Endometrium (tissue), 2 donors: ENCODE results near the gene MAP3K9.
"Not testable (repeated sequence)": the region's sequence is repeated elsewhere in the genome, so short reads cannot be mapped to it uniquely, and the experiment has no call there.

Experiments
- FAIRE-seq: peaks from 2 replicates; lab custom pipeline; 2012; peaks lifted over from hg19 to GRCh38; lab: Jason Lieb, UNC
- donor health status: control.
- donor health status: control.

The MAP3K9 gene

DNA sequence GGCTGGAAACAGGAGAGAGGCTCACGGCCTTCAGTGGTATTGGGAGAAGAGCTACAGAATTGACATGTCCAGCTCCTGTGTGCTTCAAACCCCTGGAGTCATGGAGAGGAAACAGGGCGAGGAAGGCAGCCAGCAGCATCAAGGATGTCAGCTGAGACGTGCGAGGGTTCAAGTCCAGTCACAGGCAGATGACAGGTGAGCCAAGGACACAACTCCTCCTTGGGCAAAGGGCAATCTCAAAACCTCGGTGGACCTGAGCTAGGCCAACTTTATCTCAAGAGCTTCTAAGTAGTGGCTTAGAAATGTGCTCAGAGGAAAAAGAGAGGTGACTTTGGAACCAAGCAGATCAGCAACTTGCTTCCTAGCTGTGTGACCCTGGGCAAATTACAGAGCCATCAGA, 86.0 kb downstream of the MAP3K9 start:
- no peak for FAIRE-seq

DNA sequence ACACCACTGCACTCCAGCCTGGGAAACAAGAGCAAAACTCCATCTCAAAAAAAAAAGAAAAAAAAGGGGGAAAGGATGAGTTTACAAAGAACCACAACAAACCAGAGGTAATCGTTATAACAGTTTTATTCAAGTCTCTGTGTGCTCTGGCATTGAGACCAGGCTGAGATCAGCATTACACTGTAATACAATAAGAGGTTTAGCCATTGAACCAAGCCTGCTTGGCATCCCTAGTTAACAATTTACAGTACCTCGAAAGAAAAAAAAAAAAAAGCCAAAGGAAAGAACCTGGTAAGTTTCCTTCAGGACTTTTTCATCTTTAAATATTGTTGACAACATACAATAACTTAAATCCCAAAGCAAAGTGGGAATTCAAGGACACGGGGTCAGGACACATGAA, 86.9 kb downstream of the MAP3K9 start:
- FAIRE-seq = no peak

DNA sequence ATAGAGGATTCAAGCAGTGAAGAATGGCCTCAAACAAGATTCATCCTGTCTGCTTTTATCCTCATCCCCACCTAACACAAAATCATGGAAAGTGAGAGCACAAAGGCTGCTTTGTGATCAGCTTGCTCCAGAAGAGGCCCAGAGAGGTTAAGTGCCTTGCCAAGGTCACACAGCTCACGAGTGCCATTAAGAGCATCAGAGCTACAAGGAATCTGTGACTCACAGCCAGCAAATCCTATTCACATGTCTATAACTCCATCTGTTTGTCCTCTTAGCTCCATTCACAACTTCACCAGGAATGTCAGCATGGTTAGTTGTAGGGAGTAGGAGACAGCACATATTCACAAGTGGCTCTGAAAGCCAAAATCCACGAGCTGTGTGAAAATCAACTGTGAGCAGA, 87.8 kb downstream of the MAP3K9 start:
- FAIRE-seq = no peak

DNA sequence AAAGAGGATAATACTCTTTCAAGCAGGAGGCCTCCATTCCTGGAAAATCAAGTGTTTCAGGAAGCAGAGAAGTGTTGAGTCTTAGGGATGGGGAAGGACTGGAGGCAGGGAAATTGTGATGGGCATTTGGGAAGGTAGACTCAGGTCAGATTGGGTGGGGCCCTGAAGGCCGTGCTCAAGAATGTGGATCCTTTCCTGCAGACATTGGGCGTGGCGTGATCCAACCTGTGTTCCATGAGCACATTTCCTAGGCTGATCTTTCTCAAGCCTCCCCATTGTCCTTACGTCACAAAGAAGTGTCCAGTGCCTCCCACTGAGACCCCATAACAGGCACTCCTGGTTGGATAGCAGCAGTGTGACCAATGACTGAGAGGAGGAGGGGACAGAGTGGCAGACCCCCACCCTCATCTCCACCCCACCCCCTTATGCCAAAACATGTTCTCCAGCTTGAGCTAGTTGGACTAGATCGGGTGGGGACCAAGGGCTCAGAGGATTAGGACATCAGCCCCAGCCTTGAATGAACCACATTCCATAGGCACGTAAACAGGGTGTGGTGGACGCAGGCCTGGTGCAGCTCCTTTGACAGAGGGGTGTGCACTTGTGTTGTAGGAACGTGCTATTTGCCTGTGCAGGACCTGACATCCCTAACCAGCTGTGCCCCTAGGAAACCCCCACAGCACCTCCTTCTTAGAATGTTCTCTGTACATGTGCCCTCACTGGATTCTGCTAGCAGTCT, 90.8 kb downstream of the MAP3K9 start:
- FAIRE-seq = no peak

DNA sequence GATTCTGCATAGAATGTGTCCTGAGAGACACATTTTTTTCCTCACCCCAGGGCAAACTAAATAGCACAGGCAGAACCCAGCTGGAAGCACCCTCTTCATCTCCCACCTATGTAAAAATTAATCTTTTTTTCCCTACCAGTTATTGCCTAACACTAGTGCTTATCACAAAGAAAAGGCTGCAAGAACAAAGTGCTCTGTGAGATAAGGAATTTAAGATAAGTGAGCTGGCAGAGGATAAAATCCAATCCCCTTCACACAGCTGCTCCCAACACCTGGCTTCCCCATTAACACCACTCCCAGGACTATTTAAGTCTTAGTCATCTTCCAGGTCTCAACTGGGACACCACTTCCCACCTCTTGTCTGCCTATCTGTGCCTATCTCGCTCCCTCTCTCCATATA, 92.4 kb downstream of the MAP3K9 start:
- no peak for FAIRE-seq

DNA sequence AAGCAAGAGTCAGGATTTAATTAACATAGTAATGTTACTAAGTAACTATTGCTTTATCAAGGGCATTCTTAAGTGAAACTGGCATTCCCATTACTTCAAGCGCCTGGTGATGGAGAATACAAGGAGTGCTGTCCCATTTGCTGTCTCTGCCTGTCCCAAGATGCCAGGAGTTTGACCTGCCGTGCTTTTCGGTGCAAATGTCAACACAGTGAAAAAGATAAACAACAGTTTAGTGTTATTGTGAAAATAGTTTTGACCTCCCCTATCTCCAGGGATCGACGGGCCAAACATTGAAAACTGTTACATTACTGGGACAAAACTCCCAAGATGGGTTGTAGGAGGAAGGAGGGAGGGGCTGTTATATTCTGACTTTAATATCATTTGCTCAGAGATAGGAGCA, 92.8 kb downstream of the MAP3K9 start:
- no peak for FAIRE-seq

DNA sequence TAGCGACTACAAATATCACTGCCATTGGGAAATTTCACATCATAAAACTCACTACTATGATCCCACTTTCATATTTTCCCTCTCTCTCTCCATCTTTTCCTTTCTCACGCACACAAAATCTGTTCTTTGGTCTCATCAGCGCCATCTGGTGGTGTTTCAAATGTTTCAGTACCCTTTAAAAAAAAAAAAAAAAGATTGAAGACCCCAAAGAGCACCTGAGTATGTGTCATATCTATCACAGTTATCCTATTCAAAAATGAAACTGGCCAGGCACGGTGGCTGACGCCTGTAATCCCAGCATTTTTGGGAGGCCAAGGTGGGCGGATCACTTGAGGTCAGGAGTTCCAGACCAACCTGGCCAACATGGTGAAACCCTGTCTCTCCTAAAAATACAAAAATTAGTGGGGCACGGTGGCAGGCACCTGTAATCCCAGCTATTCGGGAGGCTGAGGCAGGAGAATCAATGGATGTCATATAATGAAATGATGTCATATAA, 95.2 kb downstream of the MAP3K9 start:
- FAIRE-seq = no peak

DNA sequence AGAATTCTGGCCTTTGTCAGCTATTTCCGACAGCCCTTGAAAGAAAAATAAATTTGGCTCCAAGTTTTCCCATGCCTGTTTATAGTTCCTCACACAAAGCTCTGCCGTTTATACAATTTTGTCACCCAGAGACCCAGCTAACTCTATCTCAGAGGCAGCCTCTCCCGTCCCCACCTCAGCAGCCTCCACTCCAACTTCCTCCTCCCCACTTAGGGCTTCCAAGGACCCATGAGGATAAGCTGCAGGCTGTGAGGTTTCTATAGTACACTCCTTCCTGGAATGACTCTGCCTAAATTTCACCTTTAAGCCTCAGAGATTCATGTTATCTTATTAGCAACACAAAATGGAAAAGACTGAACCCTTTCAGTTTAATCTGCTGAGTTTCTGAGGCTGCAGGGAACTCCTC, 95.8 kb downstream of the MAP3K9 start:
- FAIRE-seq = no peak

DNA sequence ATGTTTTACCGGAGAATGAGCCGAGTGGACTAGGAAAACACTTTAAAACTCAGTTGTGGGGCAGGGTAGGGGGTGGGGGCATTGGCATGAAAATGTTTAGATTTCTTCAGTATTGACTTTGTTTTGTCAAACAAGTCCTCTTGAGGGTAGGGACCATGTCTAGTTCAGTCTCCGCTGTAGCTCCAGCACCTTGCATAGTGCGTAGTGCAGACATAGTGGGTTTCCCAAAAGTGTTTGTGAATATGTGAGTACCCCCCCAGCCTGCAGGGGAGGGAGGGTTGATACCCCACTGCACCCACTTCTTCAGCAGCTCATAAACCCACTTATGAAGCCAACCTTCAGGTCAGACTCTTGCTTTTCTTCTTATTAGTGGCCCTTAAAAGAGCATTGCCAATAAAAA, 96.2 kb downstream of the MAP3K9 start:
- no peak for FAIRE-seq

DNA sequence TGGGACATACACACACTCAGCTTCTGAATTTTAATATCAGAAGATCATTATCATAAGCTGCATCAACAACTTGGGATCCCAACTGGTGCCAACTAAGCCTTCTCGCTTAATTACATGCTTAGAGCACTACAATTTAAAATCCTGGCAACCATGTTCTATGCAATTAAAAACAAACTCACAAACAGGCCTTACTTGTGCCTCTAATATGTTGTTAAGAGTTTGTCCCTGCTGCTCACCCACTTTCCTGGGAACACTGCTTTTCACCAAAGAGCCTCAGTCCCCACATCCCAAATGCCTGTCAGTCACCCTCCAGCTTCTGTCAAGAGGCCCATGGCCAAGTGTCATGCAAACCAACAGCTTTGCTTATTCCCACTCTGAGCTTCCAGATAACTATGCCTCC, 97.9 kb downstream of the MAP3K9 start:
- FAIRE-seq = no peak

DNA sequence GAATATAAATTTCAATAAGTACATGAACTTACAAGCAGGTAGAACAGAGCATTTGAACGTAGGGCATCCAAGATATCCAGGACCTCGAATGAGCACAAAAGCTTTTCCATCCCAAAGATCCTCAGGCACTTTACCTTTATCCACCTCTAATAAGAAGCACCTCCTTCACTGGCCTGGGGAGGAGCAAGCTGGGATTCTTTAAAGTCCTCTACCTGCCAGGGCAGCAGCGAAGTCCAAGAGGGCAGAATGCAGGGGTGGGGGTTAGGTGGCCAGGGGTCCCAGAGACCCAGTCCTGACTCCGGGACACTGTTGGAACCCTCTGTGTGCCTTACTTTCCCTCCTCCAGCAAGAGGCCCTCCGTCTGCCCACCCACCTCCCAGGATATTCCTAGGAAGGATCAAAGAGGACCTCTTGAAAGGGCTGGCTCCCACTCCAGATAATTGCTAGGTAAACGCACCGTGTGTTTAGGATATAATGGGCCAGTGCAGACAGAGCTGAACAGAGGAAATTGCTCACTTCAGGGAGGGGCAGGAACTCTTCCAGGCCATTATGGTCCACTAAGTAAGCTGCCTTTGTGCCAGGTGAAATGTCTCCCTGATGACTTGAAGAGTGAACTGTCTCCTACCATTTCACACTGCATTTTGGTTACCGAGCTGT, 99.5 kb downstream of the MAP3K9 start:
- FAIRE-seq = no peak

DNA sequence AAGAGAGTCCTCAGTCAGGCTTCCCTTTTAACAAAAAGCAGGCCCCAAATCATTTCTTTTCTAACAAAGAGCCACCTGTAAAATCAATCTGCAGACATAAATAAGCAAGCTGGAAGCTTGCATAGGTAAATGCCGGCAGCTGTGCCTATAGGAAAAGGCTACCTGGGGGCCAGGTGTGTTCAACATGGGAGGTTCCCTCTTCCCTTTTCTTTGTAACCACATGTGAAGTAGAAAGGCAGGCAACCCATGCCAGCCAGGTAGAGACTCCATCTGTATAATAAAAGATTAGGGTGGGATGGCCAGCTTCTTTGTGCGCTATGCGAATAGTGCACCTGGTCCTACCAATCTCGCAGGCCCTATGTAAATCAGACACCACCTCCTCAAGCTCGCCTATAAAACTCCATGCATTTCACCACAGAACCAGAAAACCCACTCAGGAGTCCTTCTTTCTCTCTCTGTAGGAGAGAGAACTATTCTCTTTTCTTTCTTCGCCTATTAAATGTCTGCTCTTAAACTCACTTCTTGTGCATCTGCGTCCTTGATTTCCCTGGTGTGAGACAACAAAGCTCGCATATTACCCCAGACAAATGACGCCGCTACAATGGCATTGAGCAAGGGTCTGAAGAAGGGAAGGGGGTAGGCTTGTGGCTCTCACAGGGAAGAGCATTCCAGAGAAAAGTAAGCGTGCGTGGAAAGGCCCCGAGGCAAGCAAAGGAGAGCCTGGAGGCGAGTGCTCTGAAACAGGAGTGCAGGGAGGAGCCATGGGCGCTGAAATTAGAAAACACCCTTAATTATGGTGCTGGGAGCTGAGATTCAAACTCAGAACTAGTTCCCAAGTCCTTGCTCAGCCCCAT, 100.4 kb downstream of the MAP3K9 start:
- FAIRE-seq = no peak

DNA sequence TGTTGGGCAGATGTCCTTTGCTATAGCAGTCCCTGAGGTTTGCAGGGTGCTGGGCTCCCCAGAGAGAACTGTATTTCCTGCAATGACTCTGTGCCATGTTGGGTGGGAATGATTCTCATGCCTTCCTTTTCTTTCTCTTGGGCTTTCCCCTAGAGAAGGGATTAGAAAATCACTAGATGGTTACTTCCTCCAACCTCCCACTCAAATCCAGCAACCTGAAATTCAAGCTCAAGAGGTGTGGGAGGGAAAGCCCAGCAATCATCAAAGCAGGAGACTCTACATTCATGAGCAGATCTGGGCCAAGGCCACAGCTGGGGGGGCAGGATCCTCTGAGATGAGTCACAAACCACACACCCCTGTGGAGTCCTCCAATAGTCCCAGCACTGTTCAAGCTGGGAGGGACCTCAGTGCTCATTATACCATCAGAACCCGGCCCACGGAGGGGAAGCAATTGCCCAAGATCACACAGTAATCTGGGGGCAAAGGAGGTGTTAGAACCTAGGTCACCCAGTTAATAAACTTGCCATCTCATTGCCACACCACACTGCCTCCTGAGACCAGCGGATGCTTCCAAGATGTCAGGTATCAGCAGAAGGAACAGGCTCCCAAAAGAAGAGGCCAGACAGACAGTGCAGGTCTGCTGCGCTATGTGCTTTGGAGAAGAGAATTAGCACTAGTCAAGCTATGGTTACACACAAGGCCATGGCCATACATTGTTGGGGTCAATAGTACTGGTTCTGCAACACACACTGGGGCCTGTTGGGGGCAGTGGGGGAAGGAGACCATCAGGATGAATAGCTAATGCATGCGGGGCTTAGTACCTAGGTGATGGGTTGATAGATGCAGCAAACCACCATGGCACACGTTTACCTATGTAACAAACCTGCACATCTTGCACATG, 101.9 kb downstream of the MAP3K9 start:
- no peak for FAIRE-seq

DNA sequence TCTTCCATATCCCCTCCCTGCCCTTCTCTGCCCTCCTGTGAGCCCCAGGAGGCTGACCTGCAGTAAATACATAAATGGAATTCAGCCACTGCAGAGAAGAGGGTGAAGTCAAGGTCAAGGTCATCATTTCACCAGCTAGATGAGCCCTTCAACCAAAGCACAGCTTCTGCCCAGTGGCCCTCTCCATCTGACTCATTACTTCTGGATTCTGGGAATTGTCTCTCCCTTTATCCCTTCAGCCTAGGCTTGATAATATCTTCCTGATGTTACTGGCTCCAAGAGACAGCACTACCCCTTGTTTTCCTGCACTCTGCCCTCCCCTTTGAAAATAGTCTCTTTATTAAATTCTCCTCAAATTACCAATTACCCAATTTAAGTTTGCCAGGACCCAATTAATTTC, 103.1 kb downstream of the MAP3K9 start:
- FAIRE-seq = no peak

DNA sequence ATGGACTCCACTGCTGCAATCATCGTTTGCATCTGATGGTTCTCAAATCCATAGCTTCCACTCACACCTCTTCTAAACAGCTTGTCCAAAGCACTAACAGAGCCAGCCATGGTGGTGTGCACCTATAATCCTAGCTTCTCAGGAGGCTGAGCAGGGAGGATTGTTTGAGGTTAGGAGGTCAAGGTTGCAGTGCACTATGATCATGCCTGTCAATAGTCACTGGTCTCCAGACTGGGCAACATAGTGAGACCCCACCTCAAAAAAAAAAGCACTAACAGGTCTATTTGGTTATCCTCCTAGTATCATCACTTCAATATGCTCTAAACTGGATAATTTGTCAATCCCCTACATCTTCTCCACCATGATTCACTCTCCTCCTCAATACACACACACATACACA, 104.4 kb downstream of the MAP3K9 start:
- FAIRE-seq = no peak

DNA sequence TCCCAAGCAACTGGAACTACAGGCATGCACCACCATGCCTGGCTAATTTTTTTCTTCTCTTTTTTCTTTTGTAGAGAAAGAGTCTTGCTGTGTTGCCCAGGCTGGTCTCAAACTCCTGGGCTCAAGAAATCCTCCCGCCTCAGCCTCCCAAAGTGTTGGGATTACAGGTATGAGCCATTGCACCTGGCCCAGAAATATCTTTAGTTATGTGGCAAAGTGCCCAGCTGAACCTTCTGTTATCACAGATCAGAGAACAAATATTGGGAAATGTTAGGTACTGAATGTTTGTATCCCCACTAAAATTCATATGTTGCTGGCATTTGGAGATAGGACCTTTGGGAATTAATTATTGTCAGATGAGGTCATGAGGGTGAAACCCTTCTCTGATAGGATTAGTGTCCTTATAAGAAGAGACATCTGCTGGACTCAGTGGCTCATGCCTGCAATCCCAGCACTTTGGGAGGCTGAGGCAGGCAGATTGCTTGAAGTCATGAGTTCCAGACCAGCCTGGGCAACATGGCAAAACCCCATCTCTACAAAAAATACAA, 105.6 kb downstream of the MAP3K9 start:
- not testable (repeated sequence) for FAIRE-seq

DNA sequence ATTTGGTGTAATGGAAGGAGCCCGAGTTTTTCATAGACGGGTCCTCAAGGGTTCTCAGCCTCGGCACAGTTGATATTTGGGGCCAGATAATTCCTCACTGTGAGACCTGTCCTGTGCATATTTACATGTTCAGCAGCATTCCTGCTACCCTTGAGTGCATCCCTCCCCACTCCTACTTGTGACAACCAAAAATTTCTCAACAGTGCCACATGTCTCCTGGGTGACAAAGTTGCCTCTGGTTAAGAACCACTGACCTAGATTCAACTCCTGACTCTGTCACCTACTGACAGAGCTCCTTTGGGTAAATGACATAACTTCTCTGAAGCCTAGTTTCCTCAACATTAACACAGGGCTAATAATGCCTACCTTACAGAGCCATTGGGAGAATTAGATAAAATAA, 107.2 kb downstream of the MAP3K9 start:
- FAIRE-seq = no peak

DNA sequence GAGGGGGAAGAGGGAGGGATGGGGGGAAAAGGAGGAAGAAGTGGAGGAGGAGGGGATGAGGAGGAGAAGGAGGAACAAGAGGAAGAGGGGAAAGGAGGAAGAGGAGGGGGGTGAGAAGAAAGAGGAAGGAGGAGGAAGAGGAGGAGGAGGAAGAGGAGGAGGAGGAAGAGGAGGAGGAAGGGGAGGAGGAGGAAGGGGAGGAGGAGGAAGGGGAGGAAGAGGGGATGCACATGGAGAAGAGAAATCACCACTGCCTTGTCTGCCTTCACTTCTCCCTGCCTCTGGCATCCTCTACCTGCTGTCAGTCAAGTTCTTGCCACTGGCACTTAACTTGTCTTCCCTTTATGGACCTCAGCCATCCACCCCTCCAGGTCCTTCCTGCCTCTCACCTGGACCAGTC, 107.7 kb downstream of the MAP3K9 start:
- no peak for FAIRE-seq

DNA sequence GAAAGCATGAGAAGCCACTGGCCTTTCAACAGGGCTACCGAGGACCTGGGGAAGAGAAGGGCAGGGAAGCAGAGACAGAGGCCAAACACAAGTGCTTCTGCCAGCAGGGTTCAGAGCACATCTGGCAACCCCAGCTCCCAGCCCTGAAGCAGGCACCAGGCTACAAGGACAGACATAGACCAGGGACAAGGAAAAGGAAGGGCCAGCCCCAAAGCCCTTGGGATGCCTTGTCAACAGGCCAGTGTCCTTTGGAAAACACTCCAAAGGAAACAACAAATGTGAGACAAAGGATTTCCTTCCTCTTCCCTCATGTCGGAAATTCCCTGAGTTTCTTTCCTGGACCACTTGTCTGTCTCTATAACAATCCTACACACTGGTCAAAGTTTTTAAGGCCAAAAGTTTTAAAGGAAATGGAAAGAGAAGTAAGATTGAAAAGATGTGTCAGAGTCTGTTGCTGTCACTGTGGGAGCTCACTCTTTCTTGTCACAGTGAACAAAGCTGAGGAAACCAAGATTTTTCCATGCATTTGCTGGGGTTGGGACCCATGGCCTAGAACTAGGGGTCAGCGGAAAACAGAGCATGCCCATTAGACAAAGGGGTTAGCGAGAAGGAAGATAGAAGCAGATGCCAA, 108.2 kb downstream of the MAP3K9 start:
- no peak for FAIRE-seq

DNA sequence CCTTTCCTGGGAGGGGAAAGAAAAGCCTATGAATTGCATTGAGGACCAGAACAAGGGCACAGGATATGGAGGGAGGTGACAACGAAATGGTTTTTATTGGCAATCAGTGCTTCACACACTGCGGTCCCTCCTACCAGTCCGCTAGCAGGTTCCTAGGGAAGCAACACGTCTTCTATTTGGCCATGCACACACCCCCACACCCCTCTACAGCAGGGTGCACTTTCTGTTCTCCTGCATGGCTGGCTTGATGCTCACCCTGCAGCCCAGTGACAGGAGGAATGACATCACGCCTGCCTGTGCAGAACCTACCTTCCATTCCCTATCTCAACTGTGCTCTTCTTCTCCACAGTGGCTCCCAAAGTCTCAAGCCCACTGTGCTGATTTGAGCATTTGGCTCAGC, 109.7 kb downstream of the MAP3K9 start:
- no peak for FAIRE-seq

DNA sequence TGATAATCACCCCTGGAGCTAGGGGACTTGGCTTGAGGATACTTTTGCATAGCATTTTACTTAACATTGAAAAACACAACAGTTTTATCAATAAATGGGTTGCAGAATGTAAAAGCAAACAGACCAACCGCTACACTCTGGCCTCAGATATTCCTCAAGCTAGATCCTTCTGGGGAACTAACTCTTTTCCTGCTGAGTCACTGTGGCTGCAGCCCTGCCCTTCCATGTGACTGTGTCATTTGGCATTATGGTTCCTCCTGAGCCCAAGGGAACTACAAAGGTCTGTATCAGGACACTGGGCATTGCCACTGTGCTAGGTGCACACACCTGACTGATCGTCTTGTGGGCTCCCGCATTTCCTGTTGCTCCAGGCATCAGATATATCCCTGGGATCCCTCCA, 111.0 kb downstream of the MAP3K9 start:
- no peak for FAIRE-seq
